NCI-H2081 treated with DMSO at 0.1 percent for 48 hours (cell line): ENCODE measurements around the gene BTG2.

ENCODE experiments used
- DNase-seq: peaks from one replicate; lab custom pipeline; 2025; lab: John Stamatoyannopoulos, UW

The BTG2 gene

GRCh38 chr1:203342192-203342940 lies 37.0 kb downstream of the BTG2 start:
- no peak for DNase-seq

GRCh38 chr1:203343956-203344754 lies 38.8 kb downstream of the BTG2 start:
- no peak for DNase-seq

GRCh38 chr1:203346060-203346768 lies 40.9 kb downstream of the BTG2 start:
- DNase-seq = no peak

GRCh38 chr1:203346769-203347102 lies 41.4 kb downstream of the BTG2 start:
- DNase-seq = no peak

GRCh38 chr1:203349166-203349565 lies 43.8 kb downstream of the BTG2 start:
- no peak for DNase-seq

- DNase-seq = no peak
Observed at GRCh38 chr1:203349773-203350524, 44.6 kb downstream of the BTG2 start.

GRCh38 chr1:203351037-203351625 lies 45.8 kb downstream of the BTG2 start, which contains the start of gene FMOD:
FMOD (minus strand) TSS chr1:203351122; CDS start chr1:203348270, 2,852 bp downstream.
- no peak for DNase-seq

- DNase-seq = no peak
Observed at GRCh38 chr1:203353486-203353885, 48.2 kb downstream of the BTG2 start.

GRCh38 chr1:203354246-203354645 lies 48.9 kb downstream of the BTG2 start:
- DNase-seq = no peak

- no peak for DNase-seq
Observed at GRCh38 chr1:203359010-203359571, 53.8 kb downstream of the BTG2 start.
